Measurements from ENCODE around the gene TGFB1I1.
"Not testable (repeated sequence)": the region's sequence is repeated elsewhere in the genome, so short reads cannot be mapped to it uniquely, and the experiment has no call there.

The TGFB1I1 gene

GRCh38 chr16:31521368-31521767 is 49.4 kb downstream of the TGFB1I1 start:
- DNase-seq = no peak

GRCh38 chr16:31522071-31522470 is 50.1 kb downstream of the TGFB1I1 start:
- DNase-seq = no peak

- not testable (repeated sequence) for DNase-seq
Observed at GRCh38 chr16:31523768-31524167, 51.8 kb downstream of the TGFB1I1 start.

- no peak for DNase-seq
Observed at GRCh38 chr16:31525113-31525512, 53.2 kb downstream of the TGFB1I1 start.
